HG02973 (cell line): ENCODE measurements around the gene CTIF.
"Not testable (repeated sequence)": the region's sequence is repeated elsewhere in the genome, so short reads cannot be mapped to it uniquely, and the experiment has no call there.

Source experiments
- ATAC-seq: cut with Tn5 transposase; IDR thresholded peaks from one replicate; pipeline ENCODE4 v1.9.1; 2021; ENCODE audit warnings: moderate library complexity; ENCODE audit not compliant: unreplicated experiment

Gene CTIF

GRCh38 chr18:48638896-48639771 is 100.3 kb downstream of the CTIF start:
- no peak for ATAC-seq

DNA sequence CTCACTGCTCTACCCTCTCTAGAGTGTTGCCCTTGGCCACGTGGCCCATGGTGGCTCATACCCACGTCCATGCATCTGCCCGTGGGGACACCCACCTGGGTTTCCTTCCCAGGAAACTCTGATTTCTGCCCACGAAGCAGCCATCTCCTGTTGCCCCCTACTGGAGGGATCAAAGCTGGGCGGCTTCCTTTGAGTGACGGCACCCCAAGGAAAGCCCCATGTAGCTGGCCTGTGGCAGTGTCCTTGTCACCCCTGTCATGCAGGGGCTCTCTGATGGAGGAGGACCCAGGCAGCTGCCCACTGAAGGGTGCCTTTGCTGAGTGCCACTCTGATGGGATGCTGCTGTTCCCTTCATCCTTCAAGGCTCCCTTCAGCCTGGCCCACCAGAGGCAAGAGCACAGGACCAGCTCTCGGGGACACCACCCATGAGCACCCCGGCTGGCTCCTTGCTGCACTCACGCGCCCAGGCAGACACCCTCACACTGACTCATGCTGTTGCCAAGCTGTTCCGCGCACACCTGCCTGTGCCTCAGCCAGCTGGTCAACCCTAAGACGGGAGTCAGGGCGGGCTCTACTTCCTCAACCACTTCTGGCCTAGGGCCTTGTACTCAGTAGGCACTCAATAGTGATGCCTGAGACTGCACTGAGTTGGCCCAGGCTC is 101.1 kb downstream of the CTIF start:
- no peak for ATAC-seq

DNA sequence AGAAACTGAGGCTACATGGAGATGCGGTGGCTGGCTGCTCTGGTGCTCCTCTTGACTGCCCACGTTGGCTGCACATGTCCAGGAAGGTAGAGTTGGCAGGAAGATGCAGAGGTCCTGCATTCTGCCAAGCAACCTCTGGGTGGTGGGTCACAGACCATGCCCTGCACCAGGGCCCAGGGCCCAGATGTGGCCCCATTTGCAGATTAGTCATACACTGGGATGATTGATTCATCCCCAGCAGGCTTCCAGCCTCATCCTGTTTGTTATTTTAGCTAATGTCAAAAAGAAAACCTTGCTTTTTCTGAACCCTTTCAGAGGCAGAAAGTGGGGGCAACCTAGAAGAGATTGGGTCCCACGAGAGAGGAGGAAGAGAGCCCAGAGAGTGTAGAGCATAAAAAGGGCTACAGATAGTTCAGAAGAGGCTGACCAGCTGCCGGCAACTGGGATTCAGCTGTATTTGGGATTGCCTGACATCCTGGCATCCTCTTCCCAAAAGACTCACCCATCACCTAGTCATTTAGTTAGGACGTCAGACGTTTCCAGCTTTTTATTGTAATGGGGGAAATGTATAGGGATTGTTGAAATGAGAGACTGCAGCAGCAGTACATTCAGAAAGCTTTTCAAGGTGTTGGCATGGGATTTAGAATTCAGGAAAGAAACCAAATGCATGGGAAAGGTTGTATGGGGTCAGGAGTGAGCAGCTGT is 101.9 kb downstream of the CTIF start:
- no peak for ATAC-seq

DNA sequence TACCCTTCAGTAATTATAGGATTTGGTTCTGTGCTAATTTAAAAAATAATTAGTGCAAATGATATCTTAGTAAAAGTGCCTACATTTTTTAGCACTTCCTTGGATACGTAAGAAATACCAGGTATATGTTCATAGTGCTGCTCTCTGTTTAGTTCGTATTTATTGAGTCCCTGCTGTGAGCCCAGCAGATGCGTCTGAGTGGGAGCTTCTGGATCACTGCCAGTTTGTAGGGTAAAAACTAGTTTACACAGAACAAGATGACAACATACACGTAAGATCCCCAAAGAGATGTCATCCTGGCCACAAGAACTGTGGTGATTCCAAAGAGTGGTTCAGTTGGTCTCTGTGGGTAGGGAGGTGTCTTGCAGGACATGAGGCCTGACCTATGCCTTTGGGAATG is 103.2 kb downstream of the CTIF start:
- no peak for ATAC-seq

DNA sequence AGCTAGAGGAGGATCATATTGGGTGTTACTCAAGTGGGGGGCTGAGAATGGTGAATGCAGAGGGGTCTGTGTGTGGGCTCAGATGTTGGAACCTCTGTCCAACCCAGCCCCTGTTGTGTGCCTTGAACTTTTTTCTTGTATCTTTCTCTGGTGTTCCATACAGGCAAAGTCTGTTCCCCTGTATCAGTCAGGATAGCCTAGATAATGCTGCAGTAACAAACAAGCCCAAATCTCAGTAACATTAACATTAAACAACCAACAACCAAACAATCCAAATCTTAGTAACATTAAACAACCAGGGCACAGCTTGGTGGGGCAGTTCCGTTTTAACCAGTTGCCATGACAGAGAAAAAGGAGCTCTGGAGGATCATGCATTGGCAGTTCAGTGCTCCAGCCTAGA is 103.7 kb downstream of the CTIF start:
- no peak for ATAC-seq

DNA sequence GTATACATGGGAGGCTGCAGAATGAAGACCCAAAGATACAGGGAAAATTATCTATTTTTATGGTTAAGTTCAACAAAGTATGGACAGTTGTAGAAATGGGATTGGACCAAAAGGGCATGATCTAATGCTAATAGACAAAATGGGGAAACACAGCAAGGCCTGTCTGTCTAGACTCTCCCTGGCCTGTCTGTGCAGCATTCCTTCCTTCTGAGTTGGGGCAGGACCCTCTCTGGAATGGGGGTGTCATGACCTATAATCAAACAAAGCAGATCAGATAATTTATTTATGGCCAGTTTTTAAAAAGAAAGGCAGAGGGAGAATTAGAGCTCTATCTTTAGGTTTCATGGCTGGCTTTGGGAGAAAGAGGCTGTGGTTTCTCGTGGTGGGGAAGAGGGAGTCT is 104.4 kb downstream of the CTIF start:
- ATAC-seq, result no peak

DNA sequence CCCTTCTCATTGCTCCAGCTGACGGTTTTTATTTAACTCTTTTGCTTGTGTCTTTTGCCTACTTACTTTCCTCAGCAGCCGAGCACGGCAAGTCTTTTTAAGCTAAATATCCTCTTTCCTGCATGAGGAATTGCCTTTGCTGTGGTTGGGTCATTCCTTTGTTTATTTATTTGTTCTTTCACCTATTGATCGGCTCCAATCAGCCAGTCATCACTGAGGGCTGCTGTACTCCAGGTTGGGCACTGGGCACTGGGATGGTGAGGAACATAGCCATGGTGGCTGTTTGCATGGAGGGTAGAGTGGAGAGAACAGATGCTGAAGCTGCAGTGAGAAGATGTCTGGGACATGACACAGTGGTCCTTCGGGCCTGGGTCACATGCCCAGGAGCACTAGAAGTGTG is 105.2 kb downstream of the CTIF start:
- no peak for ATAC-seq

- no peak for ATAC-seq
Observed at GRCh38 chr18:48645427-48646002, 106.7 kb downstream of the CTIF start.

GRCh38 chr18:48646976-48647375 is 108.1 kb downstream of the CTIF start:
- ATAC-seq, result no peak

DNA sequence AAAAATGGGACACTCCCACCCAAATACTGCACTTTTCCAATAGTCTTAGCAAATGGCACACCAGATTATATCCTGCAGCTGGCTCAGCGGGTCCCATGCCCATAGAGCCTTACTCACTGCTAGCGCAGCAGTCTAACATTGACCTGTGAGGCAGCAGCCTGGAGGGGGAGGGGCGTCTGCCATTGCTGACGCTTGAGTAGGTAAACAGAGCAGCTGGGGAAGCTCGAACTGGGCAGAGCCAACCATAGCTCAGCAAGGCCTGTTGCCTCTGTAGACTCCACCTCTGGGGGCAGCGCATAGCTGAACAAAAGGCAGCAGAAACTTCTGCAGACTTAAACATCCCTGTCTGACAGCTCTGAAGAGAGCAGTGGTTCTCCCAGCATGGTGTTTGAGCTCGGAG is 110.4 kb downstream of the CTIF start:
- ATAC-seq, result no peak

DNA sequence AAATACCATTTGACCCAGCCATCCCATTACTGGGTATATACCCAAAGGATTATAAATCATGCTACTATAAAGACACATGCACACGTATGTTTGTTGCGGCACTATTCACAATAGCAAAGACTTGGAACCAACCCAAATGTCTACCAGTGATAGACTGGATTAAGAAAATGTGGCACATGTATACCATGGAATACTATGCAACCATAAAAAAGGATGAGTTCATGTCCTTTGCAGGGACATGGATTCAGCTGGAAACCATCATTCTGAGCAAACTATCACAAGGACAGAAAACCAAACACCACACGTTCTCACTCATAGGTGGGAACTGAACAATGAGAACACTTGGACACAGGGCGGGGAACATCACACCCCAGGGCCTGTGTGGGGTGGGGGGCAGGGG is 115.8 kb downstream of the CTIF start:
- not testable (repeated sequence) for ATAC-seq

GRCh38 chr18:48655508-48655907 is 116.7 kb downstream of the CTIF start:
- ATAC-seq, result no peak

DNA sequence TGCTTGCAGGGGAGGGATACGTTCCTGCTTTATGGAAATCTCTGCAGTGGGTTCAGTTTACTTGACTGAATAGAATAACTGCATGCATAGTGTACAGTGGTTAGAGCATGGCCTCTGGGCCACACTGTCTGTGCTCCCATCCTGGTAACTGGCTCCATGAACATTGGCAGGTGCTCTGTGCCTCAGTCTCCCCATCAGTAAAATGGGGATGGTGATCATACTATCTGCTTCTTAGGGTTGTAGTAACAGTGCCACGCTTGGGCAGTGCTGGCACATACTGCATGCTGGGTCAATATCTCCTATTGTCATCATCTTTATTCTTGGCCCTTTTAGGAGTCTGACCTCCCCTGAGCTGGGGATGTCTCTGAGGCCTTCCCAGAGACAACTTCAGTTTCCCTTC is 117.3 kb downstream of the CTIF start:
- ATAC-seq, result no peak

GRCh38 chr18:48656582-48656981 is 117.8 kb downstream of the CTIF start:
- no peak for ATAC-seq

GRCh38 chr18:48657447-48658120 is 118.8 kb downstream of the CTIF start:
- no peak for ATAC-seq

DNA sequence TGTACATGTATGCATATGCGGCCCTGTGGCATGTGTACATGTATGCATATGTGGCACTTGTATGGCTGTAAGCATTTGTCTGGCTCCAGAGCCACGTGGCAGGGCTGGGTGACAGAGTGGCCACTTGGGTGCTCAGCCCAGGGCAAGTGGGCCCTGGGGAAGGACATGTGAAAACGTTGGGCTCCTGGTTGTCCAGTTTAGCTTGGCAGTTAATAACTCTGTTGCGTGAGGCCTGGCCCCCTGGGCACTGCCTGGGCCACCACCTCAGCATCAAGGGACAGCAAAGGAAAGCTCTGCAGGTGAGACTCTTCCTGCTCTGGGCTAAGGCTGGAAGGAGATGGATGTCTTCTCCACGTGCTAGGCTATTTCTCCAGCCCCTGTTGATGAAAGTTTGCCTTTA is 119.9 kb downstream of the CTIF start:
- ATAC-seq, result no peak

DNA sequence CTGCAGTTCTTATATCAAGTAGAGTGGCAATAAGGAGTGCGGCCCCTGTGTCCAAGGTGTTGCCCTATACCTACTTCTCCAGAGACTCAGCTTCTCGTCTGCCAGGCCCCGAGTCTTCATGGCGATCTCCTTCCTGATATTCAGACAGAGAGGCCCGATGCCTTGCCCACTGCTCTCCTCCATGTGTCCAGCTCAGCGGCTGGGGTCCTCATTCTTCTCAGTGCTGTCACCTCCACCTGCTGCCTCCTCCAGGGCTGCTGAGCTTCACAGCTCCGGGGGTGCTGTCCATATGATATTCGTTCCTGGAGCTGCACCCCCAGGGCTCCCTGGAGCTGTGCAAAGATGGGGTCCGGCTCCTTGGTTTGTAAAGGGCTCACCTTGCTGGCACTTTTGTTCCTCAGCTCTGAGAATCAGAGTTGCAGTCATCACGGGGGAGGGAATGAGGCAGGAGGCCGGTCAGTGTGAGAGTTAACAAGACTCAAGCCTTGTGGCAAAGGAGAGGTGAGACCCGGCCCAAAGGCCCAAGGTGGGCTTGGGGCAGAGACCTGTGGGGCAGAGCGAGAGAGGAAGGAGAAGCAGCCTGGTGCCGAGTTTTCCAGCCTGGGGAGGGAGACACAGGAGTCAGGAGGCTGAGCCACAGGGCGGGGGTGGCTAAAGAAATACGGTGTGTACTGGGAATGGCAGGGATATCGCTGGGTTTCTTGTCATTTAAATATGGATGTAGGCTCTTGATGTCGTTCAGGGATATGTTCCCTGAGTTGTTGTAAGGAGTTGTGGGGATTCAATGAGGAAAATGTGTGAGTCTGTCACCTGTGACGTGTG is 120.6 kb downstream of the CTIF start:
- no peak for ATAC-seq

DNA sequence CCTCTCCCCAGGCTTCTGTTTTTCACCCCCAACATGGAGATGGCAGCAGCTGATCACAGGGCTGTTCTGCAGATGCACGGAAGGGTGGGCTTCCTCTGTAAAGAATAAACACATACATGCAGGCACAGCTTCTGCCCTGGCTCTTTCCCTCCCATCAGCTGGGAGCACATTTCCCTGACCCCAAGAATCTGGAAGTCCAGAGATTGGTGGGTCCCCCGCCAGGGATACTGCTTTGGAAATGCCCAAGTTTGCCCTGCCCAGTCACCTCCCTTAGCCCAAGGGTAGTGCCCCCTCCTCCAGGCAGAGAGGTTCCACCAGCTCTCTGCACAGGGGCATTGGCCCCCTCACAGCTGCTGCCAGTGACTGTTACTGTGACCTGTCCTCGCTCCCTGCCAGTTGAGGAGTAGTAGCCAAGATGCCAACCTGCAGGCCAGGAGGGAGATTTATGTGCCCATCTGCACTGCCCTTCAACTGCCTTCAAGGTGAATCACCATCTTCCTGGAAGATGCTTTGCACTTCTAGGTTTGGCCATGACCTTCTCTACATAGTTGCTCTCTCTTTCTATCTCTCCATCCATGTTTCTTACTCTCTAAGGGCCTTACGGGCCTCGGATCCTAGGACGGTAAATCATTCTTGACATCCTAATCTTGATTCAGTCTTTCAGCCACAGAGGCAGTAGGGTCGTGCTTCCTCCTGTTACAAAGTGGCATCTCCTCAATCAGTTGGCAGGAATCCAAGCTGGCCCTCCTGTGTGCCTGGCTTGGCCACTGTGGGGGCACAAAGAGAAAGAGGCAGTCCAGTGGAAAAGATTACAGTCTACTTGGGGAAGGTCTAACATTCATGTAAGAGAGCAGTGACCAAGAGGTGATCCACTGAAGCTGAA is 121.8 kb downstream of the CTIF start:
- ATAC-seq, result no peak

DNA sequence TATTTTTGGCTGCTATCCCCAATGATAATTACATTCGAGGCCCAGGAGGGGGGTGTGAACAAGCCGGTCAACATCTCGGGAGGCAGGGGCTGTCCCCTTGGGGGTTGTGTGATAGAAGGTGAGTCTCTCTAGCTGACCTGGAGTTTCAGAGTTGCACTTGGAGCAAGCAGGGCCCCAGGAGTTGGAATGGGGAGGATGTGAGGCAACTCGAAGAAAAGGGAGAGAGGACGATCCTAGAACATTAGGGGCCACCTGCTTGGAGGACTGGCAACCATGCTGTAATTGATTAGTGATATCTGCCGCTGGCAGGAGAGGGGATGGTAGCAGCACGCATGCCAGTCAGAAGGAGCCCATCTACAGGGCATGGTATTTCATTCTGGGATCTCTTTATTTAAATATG is 122.6 kb downstream of the CTIF start:
- ATAC-seq, result no peak
